LNCAP (cell line): ENCODE measurements around the gene AQP1.

Experiments used
- CTCF ChIP-seq: fragments of 450-650 bp; IDR thresholded peaks from 2 replicates; pipeline ENCODE4 v1.5.1; 2017; ENCODE audit warnings: mild to moderate bottlenecking

The AQP1 gene

GRCh38 chr7:30927559-30927958, 15.9 kb downstream of the AQP1 start:
- TF ChIP-seq CTCF = no peak

GRCh38 chr7:30928254-30928872, 16.7 kb downstream of the AQP1 start:
- no peak for TF ChIP-seq CTCF

- TF ChIP-seq CTCF = no peak
Observed at GRCh38 chr7:30929686-30930085, 18.0 kb downstream of the AQP1 start.

- no peak for TF ChIP-seq CTCF
Observed at GRCh38 chr7:30930621-30931020, 19.0 kb downstream of the AQP1 start.

- no peak for TF ChIP-seq CTCF
Observed at GRCh38 chr7:30931161-30931928, 19.7 kb downstream of the AQP1 start.

- no peak for TF ChIP-seq CTCF
Observed at GRCh38 chr7:30931929-30932540, 20.4 kb downstream of the AQP1 start.

GRCh38 chr7:30932562-30932961, 20.9 kb downstream of the AQP1 start:
- TF ChIP-seq CTCF = no peak
